Fibroblast of mammary gland (primary cell): ENCODE measurements around the gene SLC6A19.

Source experiments
- DNase-seq: peaks from one replicate; pipeline ENCODE4 v3.0.0-alpha.2; 2010; ENCODE audit warnings: low read depth
- H3K4me3 ChIP-seq: 2 replicates; pipeline ENCODE4 v1.5.1; 2011; ENCODE audit warnings: low read depth, mild to moderate bottlenecking, low read length, moderate library complexity; ENCODE audit not compliant: control insufficient read depth
- CTCF ChIP-seq: conservative IDR thresholded peaks from 2 replicates; pipeline ENCODE4 v1.5.1; 2011; ENCODE audit warnings: low read depth, low read length, inconsistent platforms; ENCODE audit not compliant: control insufficient read depth, insufficient read depth

SLC6A19 gene

GRCh38 chr5:1232780-1233179 lies 31.4 kb downstream of the SLC6A19 start:
- TF ChIP-seq CTCF, result no peak
- no peak for DNase-seq
- no peak overlapping the region for H3K4me3 ChIP-seq

GRCh38 chr5:1235379-1235778 lies 34.0 kb downstream of the SLC6A19 start:
- no peak for TF ChIP-seq CTCF
- DNase-seq, result no peak
- no peak overlapping the region for H3K4me3 ChIP-seq

- TF ChIP-seq CTCF, result no peak
- no peak for DNase-seq
- H3K4me3 ChIP-seq, result no peak overlapping the region
These were observed 34.4 kb downstream of the SLC6A19 start for GRCh38 chr5:1235838-1236237.

GRCh38 chr5:1239505-1240251 lies 38.3 kb downstream of the SLC6A19 start:
- TF ChIP-seq CTCF, result no peak
- H3K4me3 ChIP-seq, result no peak overlapping the region

GRCh38 chr5:1240496-1241260 lies 39.3 kb downstream of the SLC6A19 start:
- no peak overlapping the region for H3K4me3 ChIP-seq
- no peak for TF ChIP-seq CTCF
- DNase-seq, result no peak

More at GRCh38 chr5:1239505-1240251, 38.3 kb downstream of the SLC6A19 start:
- DNase-seq, result no peak

GRCh38 chr5:1241509-1242080 lies 40.2 kb downstream of the SLC6A19 start:
- no peak overlapping the region for H3K4me3 ChIP-seq
- DNase-seq, result no peak
- no peak for TF ChIP-seq CTCF
